GM21723 (cell line): ENCODE measurements around the gene RBM33.
A peak's percentile ranks its signal among the peaks of the same experiment; 100 is the strongest.
"Not testable (repeated sequence)": the region's sequence is repeated elsewhere in the genome, so short reads cannot be mapped to it uniquely, and the experiment has no call there.

Experiments used
- ATAC-seq: cut with Tn5 transposase; IDR thresholded peaks from one replicate; pipeline ENCODE4 v1.9.1; 2021; ENCODE audit warnings: mild to moderate bottlenecking, moderate library complexity; ENCODE audit not compliant: unreplicated experiment

The RBM33 gene, protein sequence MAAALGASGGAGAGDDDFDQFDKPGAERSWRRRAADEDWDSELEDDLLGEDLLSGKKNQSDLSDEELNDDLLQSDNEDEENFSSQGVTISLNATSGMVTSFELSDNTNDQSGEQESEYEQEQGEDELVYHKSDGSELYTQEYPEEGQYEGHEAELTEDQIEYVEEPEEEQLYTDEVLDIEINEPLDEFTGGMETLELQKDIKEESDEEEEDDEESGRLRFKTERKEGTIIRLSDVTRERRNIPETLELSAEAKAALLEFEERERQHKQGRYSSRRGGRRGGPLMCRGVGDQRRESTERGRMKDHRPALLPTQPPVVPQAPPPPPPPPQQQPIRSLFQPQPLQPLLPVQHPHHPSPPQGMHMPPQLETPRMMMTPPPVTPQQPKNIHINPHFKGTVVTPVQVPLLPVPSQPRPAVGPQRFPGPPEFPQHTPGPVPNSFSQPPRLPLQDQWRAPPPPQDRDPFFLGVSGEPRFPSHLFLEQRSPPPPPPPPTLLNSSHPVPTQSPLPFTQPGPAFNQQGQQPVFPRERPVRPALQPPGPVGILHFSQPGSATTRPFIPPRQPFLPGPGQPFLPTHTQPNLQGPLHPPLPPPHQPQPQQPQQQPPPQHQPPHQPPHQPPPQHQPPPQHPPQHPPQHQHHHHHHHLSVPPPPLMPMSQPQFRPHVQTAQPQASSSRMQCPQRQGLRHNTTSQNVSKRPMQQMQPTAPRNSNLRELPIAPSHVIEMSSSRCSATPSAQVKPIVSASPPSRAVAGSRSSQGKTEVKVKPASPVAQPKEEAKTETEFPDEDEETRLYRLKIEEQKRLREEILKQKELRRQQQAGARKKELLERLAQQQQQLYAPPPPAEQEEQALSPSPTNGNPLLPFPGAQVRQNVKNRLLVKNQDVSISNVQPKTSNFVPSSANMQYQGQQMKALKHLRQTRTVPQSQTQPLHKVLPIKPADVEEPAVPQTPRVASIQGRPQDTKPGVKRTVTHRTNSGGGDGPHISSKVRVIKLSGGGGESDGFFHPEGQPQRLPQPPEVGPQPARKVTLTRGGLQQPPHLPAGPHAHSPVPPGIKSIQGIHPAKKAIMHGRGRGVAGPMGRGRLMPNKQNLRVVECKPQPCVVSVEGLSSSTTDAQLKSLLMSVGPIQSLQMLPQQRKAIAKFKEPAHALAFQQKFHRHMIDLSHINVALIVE

DNA sequence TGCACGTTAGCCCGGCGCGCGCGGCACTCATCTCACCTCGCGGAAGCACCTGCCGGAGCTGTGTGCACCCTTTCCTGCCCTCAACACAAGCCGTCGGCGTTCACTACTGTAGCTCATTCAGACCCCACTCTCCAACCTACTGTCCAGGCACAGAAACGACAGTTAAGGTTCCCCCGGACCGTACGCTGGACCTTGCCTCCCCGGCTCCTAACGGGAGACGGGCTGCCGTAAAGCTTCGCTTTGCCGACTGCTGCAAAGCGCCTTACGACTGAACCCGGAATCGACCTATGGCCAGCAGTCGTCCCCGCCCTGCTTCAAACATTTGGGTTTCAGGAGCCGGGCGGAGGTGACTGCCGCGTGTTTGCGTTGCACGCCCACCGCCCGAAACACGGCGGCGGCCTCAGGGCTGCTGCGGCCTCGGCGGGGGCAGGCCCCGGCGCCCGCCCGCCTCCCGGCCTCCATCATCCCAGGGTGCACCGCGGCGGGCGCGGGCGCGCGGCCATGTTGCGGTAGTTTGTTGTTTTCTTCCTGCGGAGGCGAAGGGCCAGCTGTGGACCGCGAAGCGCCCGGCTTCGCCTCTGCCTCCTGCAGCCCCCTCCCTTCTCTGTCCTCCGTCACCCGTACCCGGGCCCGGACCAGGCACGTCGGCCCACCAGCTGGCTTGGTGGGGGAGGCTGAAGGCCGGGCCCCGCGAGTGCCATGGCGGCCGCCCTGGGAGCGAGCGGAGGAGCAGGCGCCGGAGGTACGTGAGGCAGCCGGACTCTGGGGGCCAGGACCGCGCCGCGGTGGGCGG lies at the start of gene RBM33:
Gene RBM33 (plus strand): TSS at position 484 of the 793 bp plus-strand sequence. CDS start 216 bp downstream, at position 700.
- peak; percentile 78 for ATAC-seq

DNA sequence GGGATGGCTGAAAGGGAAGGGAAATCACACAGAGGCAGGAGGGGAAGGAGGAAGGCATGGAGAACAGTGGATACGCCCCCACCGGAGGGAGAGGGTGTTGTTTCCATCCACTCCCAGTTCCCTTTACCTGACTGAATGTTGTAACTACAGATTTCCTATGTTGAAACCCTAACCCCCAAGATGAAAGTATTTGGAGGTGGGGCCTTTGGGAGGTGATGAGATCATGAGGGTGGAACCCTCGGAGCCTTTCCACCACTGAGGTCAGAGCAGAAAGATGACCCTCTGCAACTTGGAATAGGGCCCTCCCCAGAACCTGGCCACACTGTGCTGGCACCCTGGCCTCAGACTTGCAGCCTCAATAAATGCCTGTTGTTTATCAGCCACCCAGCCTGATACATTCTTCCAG lies 49.5 kb upstream of the RBM33 start:
- ATAC-seq = no peak

DNA sequence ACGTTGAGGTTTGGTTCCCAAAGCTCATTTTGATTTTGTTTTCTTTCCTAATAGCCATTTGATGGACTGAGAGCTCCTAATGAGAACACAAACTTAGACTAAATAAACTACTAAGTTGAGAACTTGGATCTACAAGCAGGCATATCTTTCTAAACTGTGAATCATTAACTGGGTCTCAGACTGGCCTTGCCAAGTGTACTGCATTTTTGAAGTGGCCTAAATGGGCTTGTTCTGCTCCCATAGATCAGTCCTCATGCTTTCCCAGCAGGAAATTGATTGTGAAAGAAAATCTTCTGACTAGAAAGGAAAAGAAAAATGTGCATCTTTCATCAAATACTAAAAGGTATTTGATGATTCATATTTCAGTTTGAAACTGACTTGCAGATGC lies 46.7 kb upstream of the RBM33 start:
- ATAC-seq = no peak

DNA sequence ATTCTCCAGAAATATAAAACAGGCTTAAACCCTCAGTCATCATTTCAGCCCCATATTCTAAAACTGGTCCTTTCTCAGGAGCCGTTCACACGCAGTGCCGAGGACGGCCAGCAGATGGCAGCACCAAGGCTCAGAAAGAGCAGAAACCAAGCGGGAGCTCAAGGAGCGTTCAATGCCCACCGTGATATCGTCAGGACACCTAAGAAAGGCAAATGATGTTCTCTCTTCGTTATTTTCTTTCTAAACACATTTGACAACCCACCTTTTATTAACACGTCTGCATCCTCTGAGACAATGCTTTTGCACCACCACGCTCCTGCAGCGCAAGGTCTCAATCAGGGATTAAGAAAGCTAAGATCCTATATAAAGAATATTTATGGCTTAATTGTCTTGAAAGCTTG lies 45.7 kb upstream of the RBM33 start:
- ATAC-seq = peak; percentile 78

DNA sequence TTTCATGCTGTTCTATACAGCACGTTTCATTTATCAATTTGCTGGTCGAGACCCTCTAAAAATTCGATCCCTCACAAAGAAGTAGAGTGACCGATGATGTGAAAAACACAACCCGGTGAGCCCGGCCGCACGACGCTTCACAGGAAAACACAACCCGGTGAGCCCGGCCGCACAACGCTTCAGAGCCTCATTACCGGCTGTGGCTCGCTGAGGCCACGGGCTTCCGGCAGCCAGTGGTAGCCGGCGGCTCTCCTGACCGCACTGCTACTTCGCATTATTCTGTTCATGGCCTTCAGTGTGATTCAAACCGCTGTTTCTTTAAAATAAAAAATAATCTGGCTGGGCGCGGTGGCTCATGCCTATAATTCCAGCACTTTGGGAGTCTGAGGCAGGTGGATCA lies 42.3 kb upstream of the RBM33 start:
- no peak for ATAC-seq

DNA sequence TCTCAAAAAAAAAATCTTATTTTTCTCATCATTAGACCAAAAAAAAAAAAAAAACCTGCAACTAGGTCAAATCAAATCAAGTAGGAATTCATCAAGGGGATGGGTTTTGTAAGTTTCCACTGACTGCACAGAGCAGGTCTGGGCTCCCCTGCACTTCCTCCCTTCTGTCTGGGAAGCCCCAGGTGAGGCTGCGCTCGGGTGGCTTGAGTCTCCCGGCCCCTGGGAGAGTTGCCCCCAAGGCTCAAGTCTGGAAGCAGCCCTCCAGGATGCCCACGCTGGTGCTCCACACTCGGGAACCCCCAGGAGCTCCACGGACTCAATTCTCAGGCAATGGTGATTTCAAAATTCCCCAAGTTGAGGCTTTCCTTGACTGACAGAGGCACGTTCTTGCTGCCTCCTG lies 41.7 kb upstream of the RBM33 start:
- no peak for ATAC-seq

DNA sequence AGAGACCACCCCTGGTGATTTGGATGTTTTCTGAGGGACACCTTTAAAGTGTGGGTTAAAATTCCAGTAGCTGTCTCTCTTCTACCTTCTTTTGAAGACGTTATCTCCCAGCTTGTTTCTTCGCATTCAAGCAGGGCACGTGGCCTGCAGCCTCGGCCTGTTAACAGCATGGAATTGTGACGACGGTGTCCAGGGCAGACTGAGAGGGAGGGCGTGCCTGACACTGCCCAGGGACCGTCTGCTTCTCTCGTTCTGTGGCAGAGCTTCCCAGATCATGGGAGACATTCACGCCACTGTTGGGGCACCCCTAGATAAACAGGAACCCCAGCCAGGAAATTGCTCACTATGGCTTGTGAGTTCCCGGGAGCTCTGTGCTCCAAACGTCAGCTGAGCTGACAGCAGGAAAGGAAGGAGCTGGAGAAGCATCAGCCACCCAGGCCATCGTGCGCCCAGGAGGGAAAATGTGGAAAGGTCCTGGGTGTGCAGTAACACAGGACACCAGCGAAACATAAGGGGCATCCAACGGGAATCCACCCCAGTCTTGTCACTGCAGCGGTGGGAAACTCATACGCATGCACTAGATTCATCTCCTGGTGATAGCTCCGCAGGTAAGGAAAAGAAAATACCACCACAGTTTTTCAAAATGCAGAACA lies 41.1 kb upstream of the RBM33 start:
- no peak for ATAC-seq

DNA sequence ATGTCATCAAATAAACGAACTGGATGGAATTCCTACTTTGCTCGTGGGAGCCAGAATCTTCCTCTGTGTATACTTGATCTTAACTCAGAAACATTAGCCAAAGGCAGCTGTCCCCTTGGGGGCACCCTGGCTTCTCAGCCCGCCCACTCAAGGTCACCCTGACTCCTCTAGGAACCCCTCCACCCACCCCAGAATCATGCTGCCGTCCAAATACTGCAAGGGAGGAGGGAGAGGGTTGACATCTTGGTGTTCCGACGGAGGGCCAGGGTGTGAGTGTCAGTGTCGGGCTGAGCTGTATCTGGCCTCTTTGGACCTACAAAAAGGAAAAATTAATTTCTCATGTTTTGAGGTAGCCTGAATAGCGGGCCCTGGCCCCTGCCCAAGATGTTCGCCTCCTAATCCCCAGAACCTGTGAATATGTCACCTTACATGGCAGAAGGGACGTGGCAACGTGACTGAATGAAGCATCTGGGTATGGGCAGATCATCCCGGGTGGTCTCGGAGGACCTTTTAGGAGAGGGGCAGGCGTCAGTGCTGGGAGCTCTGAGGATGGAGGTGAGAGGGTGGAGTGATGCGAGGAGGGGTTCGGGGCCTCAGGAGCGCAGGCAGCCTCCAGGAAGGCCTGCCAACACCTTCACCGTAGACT lies 40.5 kb upstream of the RBM33 start:
- no peak for ATAC-seq

DNA sequence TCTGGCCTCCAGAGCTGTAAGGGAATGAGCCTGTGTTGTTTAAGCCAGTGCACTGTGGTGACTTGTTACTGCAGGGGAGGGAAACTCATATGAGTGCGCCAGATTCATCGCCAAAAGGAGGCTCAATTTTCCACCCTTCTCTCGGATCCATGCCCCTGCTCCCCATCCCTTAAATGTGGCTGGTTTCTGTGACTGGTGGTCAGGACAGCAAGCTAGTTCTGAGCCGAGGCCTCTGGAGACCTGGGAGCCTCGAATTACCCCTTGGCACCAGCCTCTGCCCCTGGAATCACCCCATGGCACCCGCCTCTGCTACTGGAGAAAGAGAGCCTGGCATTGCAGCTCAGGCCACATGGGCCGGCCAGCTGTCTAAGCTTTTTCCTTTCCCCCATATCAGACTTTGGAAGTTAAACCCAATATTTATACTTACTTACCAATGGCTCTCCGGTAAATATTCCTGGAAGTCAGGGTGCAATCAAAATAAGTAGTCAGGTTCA lies 39.9 kb upstream of the RBM33 start:
- no peak for ATAC-seq

DNA sequence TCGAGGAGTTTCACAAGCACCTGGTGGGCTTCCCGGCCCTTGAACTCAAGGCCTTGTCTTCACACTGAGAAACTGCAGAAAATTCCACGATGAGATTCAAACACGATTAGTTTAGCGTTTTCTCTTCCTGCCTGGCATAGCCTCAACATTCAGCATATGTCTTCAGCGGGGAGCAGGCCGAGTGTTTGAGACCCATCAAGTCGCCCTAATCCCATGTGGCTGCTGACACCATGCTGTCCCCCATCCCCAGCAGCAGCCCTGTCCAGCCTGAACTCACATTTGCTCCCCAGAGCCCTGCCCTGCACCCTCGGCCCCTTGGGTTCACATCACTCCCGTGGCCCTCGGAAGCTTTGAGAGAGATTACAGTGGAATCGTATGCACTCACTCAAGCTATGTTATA lies 35.3 kb upstream of the RBM33 start:
- ATAC-seq = no peak

DNA sequence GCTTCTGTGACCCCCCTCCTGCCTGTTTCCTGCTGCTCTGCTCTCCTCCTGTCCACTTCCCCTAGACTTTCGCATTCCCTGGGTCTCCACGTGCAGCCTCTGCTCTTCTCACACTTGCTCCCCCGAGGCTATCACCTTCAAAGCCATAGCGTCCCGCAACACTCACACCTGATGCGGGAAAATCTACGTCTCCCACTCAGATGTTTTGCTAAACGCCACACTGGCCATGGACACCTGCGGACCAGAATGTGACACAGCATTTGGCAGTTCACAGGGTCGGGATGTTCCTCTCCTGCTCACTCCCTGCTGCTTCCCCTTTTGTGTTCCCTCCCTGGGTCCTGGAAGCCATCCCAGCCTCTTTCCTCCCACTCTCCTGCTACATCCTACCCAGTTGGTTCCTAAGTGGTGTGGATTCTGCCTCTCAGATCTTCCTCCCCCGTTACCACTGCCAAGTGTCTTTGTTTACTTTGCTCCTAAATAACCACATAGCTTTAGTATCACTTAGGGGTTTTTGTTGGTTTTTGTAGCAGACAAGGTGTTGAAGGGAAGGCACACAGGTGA lies 33.7 kb upstream of the RBM33 start:
- ATAC-seq = no peak

DNA sequence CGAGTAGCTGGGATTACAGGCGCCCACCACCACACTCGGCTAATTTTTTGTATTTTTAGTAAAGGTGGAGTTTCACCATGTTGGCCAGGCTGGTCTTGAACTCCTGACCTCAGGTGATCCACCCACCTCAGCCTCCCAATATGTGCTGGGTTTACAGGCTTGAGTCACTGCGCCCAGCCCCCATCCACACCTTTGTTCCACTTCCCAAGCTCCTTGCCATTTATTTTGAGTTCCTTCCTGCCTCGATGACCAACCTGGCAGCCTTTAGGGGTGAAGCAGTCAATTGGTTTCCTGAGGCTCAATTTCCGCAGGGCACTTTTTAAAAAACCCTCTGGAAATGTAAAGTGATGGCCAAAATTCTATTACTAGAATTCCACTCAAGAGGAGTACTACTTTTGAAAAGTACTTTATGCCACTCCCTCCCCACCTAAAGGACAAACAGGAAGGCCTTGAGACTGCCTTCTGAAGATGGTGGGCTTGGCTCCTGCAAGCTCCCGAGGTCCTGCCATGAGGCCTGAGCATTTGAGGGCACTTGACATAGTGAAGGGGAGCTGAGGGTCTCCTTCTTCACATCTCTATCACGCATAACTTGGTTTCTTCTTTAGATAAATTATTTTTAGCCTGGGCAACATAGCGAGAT lies 32.5 kb upstream of the RBM33 start:
- ATAC-seq = no peak

DNA sequence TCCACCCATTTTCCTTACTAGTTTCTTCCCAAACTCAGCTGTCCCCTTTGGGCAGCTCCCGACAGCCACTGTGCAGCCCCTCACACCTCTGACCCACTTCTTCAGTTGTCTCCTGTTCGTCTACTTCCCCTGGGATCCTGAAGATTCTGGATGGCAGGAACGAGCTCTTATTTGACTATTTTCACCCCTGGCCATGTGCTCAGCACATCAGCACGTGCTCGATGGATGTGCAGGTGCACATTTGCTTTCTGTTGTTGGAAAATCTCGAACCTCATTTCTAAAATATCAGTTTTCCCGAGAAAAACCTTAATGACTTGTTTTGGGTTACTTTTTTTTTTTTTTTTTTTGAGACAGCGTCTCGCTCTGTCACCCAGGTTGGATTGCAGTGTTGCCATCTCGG lies 31.8 kb upstream of the RBM33 start:
- no peak for ATAC-seq

DNA sequence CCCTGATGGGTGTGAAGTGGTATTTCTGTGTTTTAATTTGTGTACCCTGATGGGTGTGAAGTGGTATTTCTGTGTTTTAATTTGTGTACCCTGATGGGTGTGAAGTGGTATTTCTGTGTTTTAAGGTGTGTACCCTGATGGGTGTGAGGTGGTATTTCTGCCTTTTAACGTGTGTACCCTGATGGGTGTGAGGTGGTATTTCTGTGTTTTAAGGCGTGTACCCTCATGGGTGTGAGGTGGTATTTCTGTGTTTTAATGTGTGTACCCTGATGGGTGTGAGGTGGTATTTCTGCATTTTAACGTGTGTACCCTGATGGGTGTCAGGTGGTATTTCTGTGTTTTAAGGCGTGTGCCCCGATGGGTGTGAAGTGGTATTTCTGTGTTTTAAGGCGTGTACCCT lies 29.4 kb upstream of the RBM33 start:
- ATAC-seq = not testable (repeated sequence)

DNA sequence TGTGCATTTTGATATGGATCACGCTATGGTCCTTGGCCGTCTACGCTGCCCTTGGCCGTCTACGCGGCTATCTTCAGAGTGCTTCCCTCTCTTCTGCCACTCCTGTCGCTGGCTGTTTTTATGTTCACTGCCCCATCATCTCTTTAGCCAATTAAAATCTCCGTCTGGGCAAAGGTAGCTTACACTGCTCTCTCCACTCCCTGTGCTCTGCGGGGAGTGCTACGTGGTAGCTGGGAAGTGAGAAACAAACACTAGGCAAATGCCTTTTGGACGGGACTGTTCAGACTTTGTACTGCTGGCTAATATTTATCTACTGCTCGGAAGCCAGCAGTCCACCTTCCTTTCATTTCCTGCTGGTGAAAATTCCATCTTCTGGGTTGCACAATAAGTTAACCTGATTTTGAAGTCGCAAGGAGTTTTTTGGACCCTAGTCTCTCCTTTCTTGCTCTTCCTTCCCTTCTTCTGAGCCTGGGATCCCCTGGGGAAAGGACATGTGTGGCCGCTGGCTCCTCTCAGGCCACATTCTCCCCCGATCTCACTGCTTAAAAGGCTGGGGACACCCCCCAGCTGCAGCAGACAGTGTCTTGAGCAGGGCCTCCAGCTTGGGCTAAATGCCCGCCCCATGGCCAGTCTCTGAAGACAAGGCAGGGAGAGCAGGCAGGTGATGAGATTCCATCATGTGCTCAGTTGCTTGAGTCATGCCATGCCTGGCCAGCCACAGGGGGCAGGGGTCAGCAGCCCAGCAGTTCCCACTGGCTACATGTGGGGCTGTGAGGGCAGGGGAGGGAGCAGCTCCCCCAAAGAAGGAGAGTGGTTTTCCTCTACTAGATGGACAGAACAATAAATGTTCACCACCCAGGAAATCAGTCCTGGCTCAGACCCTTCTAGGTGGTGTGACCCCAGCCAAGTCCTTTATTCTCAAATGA lies 25.5 kb upstream of the RBM33 start:
- no peak for ATAC-seq

DNA sequence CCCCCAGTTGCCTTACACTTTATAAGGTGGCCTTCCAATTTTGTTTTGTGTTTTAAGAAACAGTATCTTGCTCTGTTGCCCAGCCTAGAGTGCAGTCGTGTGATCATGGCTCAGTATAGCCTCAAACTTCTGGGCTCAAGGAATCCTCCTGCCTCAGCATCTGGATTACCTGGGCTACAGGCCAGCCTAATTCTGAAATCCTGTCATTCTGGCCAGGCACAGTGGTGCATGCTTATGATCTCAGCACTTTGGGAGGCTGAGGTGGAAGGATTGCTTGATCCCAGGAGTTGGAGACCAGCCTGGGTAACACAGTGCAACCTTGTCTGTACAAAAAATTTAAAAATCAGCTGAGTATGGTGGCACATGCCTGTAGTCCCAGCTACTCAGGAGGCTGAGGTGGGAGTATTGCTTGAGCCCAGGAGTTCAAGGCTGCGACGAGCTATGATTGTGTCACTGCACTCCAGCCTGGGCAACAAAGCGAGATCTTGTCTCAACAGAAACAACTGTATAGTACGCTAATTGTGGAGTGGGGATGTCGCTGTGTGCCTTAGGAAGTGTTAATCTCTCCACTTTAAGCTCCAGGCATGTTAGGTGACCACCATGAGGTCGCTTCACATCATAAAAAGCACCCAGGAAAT lies 24.7 kb upstream of the RBM33 start:
- no peak for ATAC-seq

DNA sequence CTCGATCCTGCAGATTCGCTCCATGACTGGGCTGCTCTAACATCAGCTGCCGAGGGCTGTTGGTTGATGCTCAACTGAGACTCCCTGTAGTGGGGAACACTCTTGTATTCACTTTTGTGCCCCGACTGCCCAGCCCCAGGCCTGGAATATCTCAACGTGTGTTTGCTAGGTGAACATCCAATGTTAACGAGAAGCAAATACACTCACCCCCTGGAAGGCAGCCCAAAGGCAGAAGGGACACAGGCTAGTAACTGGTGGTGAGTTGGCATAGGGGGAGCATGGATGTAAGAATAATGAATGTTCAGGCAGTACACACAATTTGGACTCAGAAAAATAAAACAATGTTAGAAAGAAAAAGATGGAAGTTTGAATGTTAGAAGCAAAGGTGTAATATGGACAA lies 24.0 kb upstream of the RBM33 start:
- no peak for ATAC-seq
